ENCODE results near the gene AIFM3. TPM values are rescaled to one million over a fixed set of nuclear protein-coding genes. Genes with fewer than 3 reads are reported as not detected.
A peak's percentile ranks its signal among the peaks of the same experiment; 100 is the strongest.

The AIFM3 gene
- total and polyA plus RNA-seq, 2 of the 4 experiments (the other 2 are of a cell fraction) = 0.09 to 0.18 TPM

GRCh38 chr22:20979243-20979809, 12.3 kb downstream of the AIFM3 start:
- H3K4me1 ChIP-seq (ENCODE audit: control insufficient read depth, insufficient read depth, low read length) = peaks cover 11% of the 10 kb centered on the region
- ATAC-seq (ENCODE audit: low read depth) (peak; percentile 40), DNase-seq (peak; percentile 67)
- TF ChIP-seq USF2 (IDR thresholded peaks at IDR 0.05; ENCODE audit: low read depth, low read length) = peak; percentile 80
- no peak for TF ChIP-seq RAD21 (IDR thresholded peaks at IDR 0.05; ENCODE audit: low read length)
- H4K8ac ChIP-seq (ENCODE audit: low read depth in 2 of 2, low read length in 2 of 2) = peak overlapping the region; percentile 23 to 28; a peak in 1 of 4 replicates
- no peak overlapping the region for H3K23ac ChIP-seq (ENCODE audit: low read depth, low read length)
- no peaks in the 10 kb centered on the region for H4K20me1 ChIP-seq (ENCODE audit: insufficient read depth, low read length)
- H3K4ac ChIP-seq (ENCODE audit: low read depth, low read length) = 0 out of 2 replicates have a peak overlapping the region, but pooled peaks have one; percentile 22
- intact Hi-C loops (cut with micrococcal nuclease) = no loop called here
- no peak overlapping the region for H2BK5ac ChIP-seq (ENCODE audit: low read depth, low read length, poor library complexity, severe bottlenecking)
- no peak overlapping the region for H2BK120ac ChIP-seq (ENCODE audit: low read depth, low read length)
- H2BK15ac ChIP-seq (ENCODE audit: low read depth, low read length) = no peak overlapping the region
- H3K14ac ChIP-seq (replicated peaks; ENCODE audit: low read depth, low read length) = no peak overlapping the region
- POLR2A ChIA-PET (ENCODE audit: unreplicated experiment) = no interaction called here
- H3K9me1 ChIP-seq (ENCODE audit: insufficient read depth, low read length) = peaks cover 28% of the 10 kb centered on the region
- H3K79me1 ChIP-seq (ENCODE audit: low read depth in 1 of 2, low read length in 2 of 2) = peaks cover 25 to 35% of the 10 kb centered on the region in 2 experiments
- no peak overlapping the region for H2AK5ac ChIP-seq (ENCODE audit: low read depth, low read length)
- WGBS, 2 experiments (ENCODE audit: extremely low coverage in 2 of 2, insufficient read length in 1 of 2) = 16% methylated on average over 6 of the region's 39 CpGs; no CpG with 5 or more reads in 1 of the 2 experiments
- H2AFZ ChIP-seq (replicated peaks; ENCODE audit: low read length, poor library complexity) = peak overlapping the region; percentile 91
- no peak overlapping the region for H3K56ac ChIP-seq (ENCODE audit: extremely low read depth, insufficient read depth, low read length)
- H4K5ac ChIP-seq (ENCODE audit: low read depth, low read length) = no peak overlapping the region
- no peaks in the 10 kb centered on the region; the same call in 1 of the 2 replicates for H3K27me3 ChIP-seq (ENCODE audit: control insufficient read depth, insufficient read depth, low read length)
- peak overlapping the region; percentile 27 for H3K4me2 ChIP-seq (ENCODE audit: low read depth, low read length)
- no peak overlapping the region for H3K27ac ChIP-seq (ENCODE audit: insufficient read depth, low read length)
- BruUV-seq (replicated peaks) = no TSS peak
- peak overlapping the region; percentile 5 for H2AK9ac ChIP-seq (replicated peaks; ENCODE audit: low read depth, low read length, poor library complexity)
- H3K4me3 ChIP-seq (ENCODE audit: insufficient read depth, low read depth, low read length) = peak overlapping the region; percentile 10; the same call in 1 of the 2 replicates
- no peak overlapping the region for H2BK20ac ChIP-seq (ENCODE audit: low read depth, low read length)
- H3K9ac ChIP-seq (ENCODE audit: low read depth, low read length) = no peak overlapping the region
- no peak overlapping the region for H4K91ac ChIP-seq (ENCODE audit: insufficient read depth, low read depth, low read length)
- CTCF ChIA-PET = no interaction called here
- dilution Hi-C loops (cut with HindIII; ENCODE audit: low sequenced_read_pairs, unreplicated experiment) = no loop called here
- peaks cover 10% of the 10 kb centered on the region for H3K9me3 ChIP-seq (ENCODE audit: control insufficient read depth, insufficient read depth, low read length)
- H3K18ac ChIP-seq (ENCODE audit: low read depth, low read length) = no peak overlapping the region
- H3K36me3 ChIP-seq (ENCODE audit: control insufficient read depth, insufficient read depth, low read length) = peaks cover 4% of the 10 kb centered on the region; the same call in 1 of the 2 replicates
- in situ Hi-C loops (cut with MboI; ENCODE audit: low sequenced_read_pairs) = no loop called here

All from IMR-90 (cell line).